Nephron progenitor cell (in vitro differentiated cells): Measurements from ENCODE around the gene C2CD3.
"Not testable (repeated sequence)": the region's sequence is repeated elsewhere in the genome, so short reads cannot be mapped to it uniquely, and the experiment has no call there.

ENCODE experiments used
- DNase-seq: peaks from one replicate; pipeline ENCODE4 v3.0.0; 2021
- H3K27ac Mint-ChIP-seq: 2 replicates; pipeline ENCODE4 v1.8.0; 2021; ENCODE audit warnings: mild to moderate bottlenecking, moderate library complexity, mixed read lengths
- H3K27me3 Mint-ChIP-seq: 2 replicates; pipeline ENCODE4 v1.8.0; 2021; ENCODE audit warnings: mild to moderate bottlenecking, low read depth, mixed read lengths; ENCODE audit not compliant: poor library complexity
- H3K36me3 Mint-ChIP-seq: 2 replicates; pipeline ENCODE4 v1.8.0; 2021; ENCODE audit warnings: low read depth, mixed read lengths
- H3K4me1 Mint-ChIP-seq: 2 replicates; pipeline ENCODE4 v1.8.0; 2021; ENCODE audit warnings: mixed read lengths
- H3K4me3 Mint-ChIP-seq: 2 replicates; pipeline ENCODE4 v1.8.0; 2021; ENCODE audit warnings: mild to moderate bottlenecking, moderate library complexity, mixed read lengths
- H3K9me3 Mint-ChIP-seq: 2 replicates; pipeline ENCODE4 v1.8.0; 2021; ENCODE audit warnings: mild to moderate bottlenecking, moderate library complexity, mixed read lengths
- TF ChIP-seq, protein P1 (sequence below): fragments of 200-600 bp; sonication (generic); IDR thresholded peaks from 2 replicates; pipeline ENCODE4 v1.5.0; 2021; ENCODE audit warnings: antibody characterized with exemption

C2CD3 gene

DNA sequence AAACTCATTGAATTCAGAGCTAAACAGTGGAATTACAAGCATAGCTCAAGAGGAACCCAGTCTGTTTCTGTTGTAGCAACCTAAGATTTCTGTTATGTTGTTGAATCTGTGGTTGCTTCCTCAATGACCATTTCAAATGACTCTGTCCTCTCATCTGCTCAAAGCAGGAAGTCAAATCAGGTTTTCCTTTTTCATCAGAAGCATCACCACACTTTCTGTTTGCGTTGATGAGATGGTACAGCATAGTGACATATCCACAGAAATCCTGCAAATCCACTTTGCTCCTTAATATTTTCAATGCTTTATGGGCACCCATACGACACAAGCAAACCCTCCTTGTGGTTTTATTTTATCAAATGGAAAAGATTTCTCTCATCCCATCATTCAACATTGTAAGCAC, 175.6 kb downstream of the C2CD3 start:
- no peak overlapping the region for H3K27ac Mint-ChIP-seq
- peaks cover 8% of the 10 kb centered on the region for H3K36me3 Mint-ChIP-seq
- TF ChIP-seq, protein P1, sequence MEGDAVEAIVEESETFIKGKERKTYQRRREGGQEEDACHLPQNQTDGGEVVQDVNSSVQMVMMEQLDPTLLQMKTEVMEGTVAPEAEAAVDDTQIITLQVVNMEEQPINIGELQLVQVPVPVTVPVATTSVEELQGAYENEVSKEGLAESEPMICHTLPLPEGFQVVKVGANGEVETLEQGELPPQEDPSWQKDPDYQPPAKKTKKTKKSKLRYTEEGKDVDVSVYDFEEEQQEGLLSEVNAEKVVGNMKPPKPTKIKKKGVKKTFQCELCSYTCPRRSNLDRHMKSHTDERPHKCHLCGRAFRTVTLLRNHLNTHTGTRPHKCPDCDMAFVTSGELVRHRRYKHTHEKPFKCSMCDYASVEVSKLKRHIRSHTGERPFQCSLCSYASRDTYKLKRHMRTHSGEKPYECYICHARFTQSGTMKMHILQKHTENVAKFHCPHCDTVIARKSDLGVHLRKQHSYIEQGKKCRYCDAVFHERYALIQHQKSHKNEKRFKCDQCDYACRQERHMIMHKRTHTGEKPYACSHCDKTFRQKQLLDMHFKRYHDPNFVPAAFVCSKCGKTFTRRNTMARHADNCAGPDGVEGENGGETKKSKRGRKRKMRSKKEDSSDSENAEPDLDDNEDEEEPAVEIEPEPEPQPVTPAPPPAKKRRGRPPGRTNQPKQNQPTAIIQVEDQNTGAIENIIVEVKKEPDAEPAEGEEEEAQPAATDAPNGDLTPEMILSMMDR: no peak
- no peak for DNase-seq
- no peak overlapping the region for H3K4me3 Mint-ChIP-seq
- peaks cover 31% of the 10 kb centered on the region for H3K4me1 Mint-ChIP-seq
- peaks cover 7% of the 10 kb centered on the region for H3K27me3 Mint-ChIP-seq
- no peaks in the 10 kb centered on the region for H3K9me3 Mint-ChIP-seq

DNA sequence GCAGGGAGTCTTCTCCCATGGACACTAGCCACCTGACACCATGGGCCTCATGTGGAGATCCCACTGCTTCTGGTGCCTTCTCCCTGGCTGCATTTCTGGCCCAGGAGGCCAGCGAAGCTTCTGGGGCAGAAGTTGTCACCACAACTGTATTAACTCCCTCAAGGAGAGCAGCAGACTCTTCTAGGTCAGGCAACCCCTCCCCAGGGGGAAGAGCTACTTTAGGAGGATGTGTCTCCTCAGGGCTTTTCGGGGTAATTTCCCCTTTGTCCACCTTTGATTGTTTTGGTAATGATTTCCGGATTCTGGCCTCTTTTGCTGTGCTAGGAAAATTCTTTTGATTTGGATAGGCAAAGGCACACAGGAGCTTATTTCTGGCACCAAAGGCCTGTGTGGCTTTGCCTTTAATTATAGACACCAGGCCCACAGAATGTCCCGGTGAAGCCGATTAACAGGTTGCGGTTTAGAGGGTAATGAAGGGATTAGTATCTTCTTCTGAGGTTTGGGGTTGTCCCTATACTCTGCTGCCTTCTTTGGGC, 179.3 kb downstream of the C2CD3 start:
- Mint-ChIP-seq H3K27ac (no peak overlapping the region), H3K27me3 (peaks cover 4% of the 10 kb centered on the region), H3K4me3 (no peak overlapping the region), H3K4me1 (peaks cover 10% of the 10 kb centered on the region), H3K36me3 (no peaks in the 10 kb centered on the region), H3K9me3 (no peaks in the 10 kb centered on the region)
- TF ChIP-seq, protein P1: no peak
- DNase-seq: no peak

DNA sequence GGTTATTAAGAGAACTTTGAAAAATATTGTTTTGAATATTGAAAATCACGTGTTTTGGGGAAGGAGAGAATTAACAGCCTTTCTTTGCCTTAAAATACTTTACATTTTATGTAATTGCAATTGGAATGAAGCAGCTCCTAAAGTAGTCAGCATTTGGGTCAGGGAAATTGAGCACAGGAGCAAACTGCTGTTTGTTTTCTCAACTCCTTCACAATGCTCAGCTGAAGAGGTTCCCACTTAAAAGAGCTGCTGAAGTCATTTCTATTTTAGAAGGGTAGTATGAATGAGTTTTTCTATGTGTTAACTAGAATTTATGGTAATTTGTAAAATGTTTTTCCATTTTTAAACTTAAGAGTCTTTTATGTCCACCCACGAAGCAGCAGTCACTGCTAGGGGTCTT, 180.1 kb downstream of the C2CD3 start:
- TF ChIP-seq, protein P1: no peak
- no peak overlapping the region for H3K27ac Mint-ChIP-seq
- H3K4me1 Mint-ChIP-seq: peaks cover 2% of the 10 kb centered on the region
- H3K4me3 Mint-ChIP-seq: no peak overlapping the region
- H3K9me3 Mint-ChIP-seq: no peaks in the 10 kb centered on the region
- no peaks in the 10 kb centered on the region for H3K36me3 Mint-ChIP-seq
- peaks cover 12% of the 10 kb centered on the region for H3K27me3 Mint-ChIP-seq
- DNase-seq: no peak

DNA sequence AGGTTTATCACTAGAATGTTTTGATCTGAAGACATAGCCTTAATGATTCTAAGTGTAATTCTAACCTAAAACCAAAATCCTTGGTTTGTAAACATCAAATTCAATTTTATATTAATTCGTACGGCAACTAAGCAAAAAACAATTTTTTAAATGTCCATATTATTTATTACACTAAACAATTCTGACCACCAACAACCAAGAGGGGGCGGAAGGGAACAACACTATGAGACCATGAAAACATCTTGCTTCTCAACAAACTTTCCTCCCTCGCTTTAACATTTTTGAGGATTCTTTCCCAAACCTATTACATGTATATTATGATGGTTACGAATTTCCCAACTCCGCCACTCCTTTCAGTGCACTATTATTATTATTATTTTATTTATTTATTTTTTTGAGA, 181.6 kb downstream of the C2CD3 start:
- TF ChIP-seq, protein P1: no peak
- no peaks in the 10 kb centered on the region for H3K9me3 Mint-ChIP-seq
- H3K27me3 Mint-ChIP-seq: peaks cover 16% of the 10 kb centered on the region
- no peak for DNase-seq
- H3K27ac Mint-ChIP-seq: no peak overlapping the region
- H3K36me3 Mint-ChIP-seq: no peaks in the 10 kb centered on the region
- peaks cover 6% of the 10 kb centered on the region for H3K4me1 Mint-ChIP-seq
- no peak overlapping the region for H3K4me3 Mint-ChIP-seq

DNA sequence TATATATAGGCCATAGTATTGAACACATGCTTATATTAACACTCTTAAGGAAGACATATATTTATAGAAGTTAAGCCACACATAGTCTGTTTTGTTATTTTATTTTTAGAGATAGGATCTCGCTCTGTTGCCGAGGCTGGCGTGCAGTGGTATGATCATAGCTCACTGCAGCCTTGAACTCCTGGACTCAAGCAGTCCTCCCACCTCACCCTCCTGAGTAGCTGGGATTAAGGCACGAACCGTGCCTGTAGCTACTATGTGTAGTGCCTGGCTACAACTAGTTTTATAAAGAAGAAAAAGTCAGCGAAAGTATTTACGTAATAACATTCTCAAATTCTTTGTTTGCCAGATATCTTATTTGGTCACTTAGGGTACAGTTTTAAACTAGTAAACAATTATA, 182.6 kb downstream of the C2CD3 start:
- no peaks in the 10 kb centered on the region for H3K36me3 Mint-ChIP-seq
- no peak overlapping the region for H3K27ac Mint-ChIP-seq

DNA sequence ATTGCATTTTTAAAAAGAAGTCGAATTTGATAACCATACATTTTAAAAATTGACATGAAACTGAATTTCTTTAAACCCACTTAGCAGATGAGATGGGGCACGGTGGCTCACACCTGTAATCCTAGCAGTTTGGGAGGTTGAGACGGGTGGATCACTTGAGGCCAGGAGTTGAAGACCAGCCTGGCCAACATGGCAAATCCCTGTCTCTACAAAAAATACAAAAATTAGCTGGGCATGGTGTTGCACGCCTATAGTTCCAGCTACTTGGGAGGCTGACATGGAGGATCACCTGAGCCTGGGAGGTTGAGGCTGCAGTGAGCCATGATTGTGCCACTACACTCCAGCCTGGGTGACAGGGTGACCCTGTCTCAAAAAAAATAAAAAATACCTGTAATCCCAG, 185.1 kb downstream of the C2CD3 start:
- H3K4me1 Mint-ChIP-seq: peaks cover 41% of the 10 kb centered on the region
- not testable (repeated sequence) for H3K27ac Mint-ChIP-seq, DNase-seq, H3K4me3 Mint-ChIP-seq, H3K36me3 Mint-ChIP-seq, H3K9me3 Mint-ChIP-seq
- H3K27me3 Mint-ChIP-seq: peaks cover 31% of the 10 kb centered on the region

More for the DNA sequence above, 182.6 kb downstream of the C2CD3 start:
- H3K4me1 Mint-ChIP-seq: peaks cover 15% of the 10 kb centered on the region
- no peaks in the 10 kb centered on the region for H3K9me3 Mint-ChIP-seq
- TF ChIP-seq, protein P1: no peak
- no peak for DNase-seq
- H3K4me3 Mint-ChIP-seq: no peak overlapping the region
- peaks cover 16% of the 10 kb centered on the region for H3K27me3 Mint-ChIP-seq
